H9 (cell line): Measurements from ENCODE around the gene UBR2. TPM values are rescaled to one million over a fixed set of nuclear protein-coding genes. Genes with fewer than 3 reads are reported as not detected.

Experiments
- DNase-seq: peaks from one replicate; pipeline ENCODE4 v3.0.0-alpha.2; 2017
- H2AFZ ChIP-seq: one replicate; pipeline ENCODE4 v1.6.1; 2013; ENCODE audit warnings: mild to moderate bottlenecking, low read length, control low read depth, moderate library complexity
- H2AK5ac ChIP-seq: 2 replicates; pipeline ENCODE4 v1.6.1; 2013; ENCODE audit warnings: low read length, control low read depth, mixed read lengths; ENCODE audit not compliant: insufficient read length
- H2BK120ac ChIP-seq: one replicate; pipeline ENCODE4 v1.6.1; 2013; ENCODE audit warnings: low read depth, mild to moderate bottlenecking, low read length, control low read depth, inconsistent platforms; ENCODE audit not compliant: poor library complexity, severe bottlenecking
- H2BK12ac ChIP-seq: 2 replicates; pipeline ENCODE4 v1.6.1; 2013; ENCODE audit warnings: low read length, control low read depth, mixed read lengths, low read depth; ENCODE audit not compliant: insufficient read length
- H2BK15ac ChIP-seq: 2 replicates; pipeline ENCODE4 v1.6.1; 2013; ENCODE audit warnings: low read depth, low read length, control low read depth
- H2BK20ac ChIP-seq: one replicate; pipeline ENCODE4 v1.6.1; 2013; ENCODE audit warnings: low read depth, mild to moderate bottlenecking, low read length, control low read depth, inconsistent platforms; ENCODE audit not compliant: poor library complexity, severe bottlenecking
- H2BK5ac ChIP-seq: 2 replicates; pipeline ENCODE4 v1.6.1; 2013; ENCODE audit warnings: low read length, control low read depth, mixed read lengths; ENCODE audit not compliant: insufficient read length
- H3K14ac ChIP-seq: 2 replicates; pipeline ENCODE4 v1.6.1; 2013; ENCODE audit warnings: low read length, control low read depth; ENCODE audit not compliant: insufficient read depth
- H3K18ac ChIP-seq: 2 replicates; pipeline ENCODE4 v1.6.1; 2013; ENCODE audit warnings: low read depth, mild to moderate bottlenecking, mixed read lengths, low read length, control low read depth; ENCODE audit not compliant: insufficient read length
- H3K23ac ChIP-seq: 2 replicates; pipeline ENCODE4 v1.6.1; 2013; ENCODE audit warnings: low read length, control low read depth, mixed read lengths, low read depth; ENCODE audit not compliant: insufficient read length
- H3K23me2 ChIP-seq: 2 replicates; pipeline ENCODE4 v1.6.1; 2013; ENCODE audit warnings: low read depth, mild to moderate bottlenecking, mixed read lengths, low read length, control low read depth; ENCODE audit not compliant: insufficient read length, poor library complexity, severe bottlenecking
- H3K27ac ChIP-seq: 2 replicates; pipeline ENCODE4 v1.5.1; 2013; ENCODE audit warnings: low read length, control low read depth, mixed read lengths, low read depth; ENCODE audit not compliant: insufficient read length
- H3K27me3 ChIP-seq: 2 replicates; pipeline ENCODE4 v1.6.1; 2013; ENCODE audit warnings: low read length, control low read depth, inconsistent platforms; ENCODE audit not compliant: insufficient read depth
- H3K4ac ChIP-seq: 2 replicates; pipeline ENCODE4 v1.6.1; 2013; ENCODE audit warnings: low read depth, mild to moderate bottlenecking, control low read depth, inconsistent platforms, low read length, moderate library complexity
- H3K4me1 ChIP-seq: 2 replicates; pipeline ENCODE4 v1.6.1; 2013; ENCODE audit warnings: low read length, control low read depth, inconsistent platforms; ENCODE audit not compliant: insufficient read depth
- H3K4me2 ChIP-seq: 2 replicates; pipeline ENCODE4 v1.6.1; 2013; ENCODE audit warnings: low read length, control low read depth, mixed read lengths; ENCODE audit not compliant: insufficient read length, insufficient read depth
- H3K56ac ChIP-seq: 2 replicates; pipeline ENCODE4 v1.6.1; 2013; ENCODE audit warnings: low read depth, mild to moderate bottlenecking, mixed read lengths, low read length, control low read depth; ENCODE audit not compliant: insufficient read length
- H3K79me1 ChIP-seq: 2 replicates; pipeline ENCODE4 v1.6.1; 2013; ENCODE audit warnings: low read depth, mild to moderate bottlenecking, moderate library complexity, low read length, control low read depth, inconsistent platforms; ENCODE audit not compliant: insufficient read depth, poor library complexity, severe bottlenecking
- H3K79me2 ChIP-seq: 2 replicates; pipeline ENCODE4 v1.6.1; 2013; ENCODE audit warnings: low read length, control low read depth, inconsistent platforms; ENCODE audit not compliant: insufficient read depth
- H3K9ac ChIP-seq: 2 replicates; pipeline ENCODE4 v1.6.1; 2013; ENCODE audit warnings: low read length, control low read depth, mixed read lengths; ENCODE audit not compliant: insufficient read length; ENCODE audit errors: extremely low read depth
- H3K9me3 ChIP-seq: one replicate; pipeline ENCODE4 v1.6.1; 2013; ENCODE audit warnings: low read depth, low read length, inconsistent platforms; ENCODE audit not compliant: control insufficient read depth
- H3T11ph ChIP-seq: one replicate; pipeline ENCODE4 v1.6.1; 2013; ENCODE audit warnings: mild to moderate bottlenecking, low read length, control low read depth, inconsistent platforms
- H4K20me1 ChIP-seq: one replicate; pipeline ENCODE4 v1.6.1; 2013; ENCODE audit not compliant: control insufficient read depth, insufficient read length, insufficient read depth
- H4K5ac ChIP-seq: 2 replicates; pipeline ENCODE4 v1.6.1; 2013; ENCODE audit warnings: low read depth, mild to moderate bottlenecking, mixed read lengths, low read length, control low read depth; ENCODE audit not compliant: insufficient read length
- H4K8ac ChIP-seq: replicated peaks from 2 replicates; pipeline ENCODE4 v1.6.1; 2013; ENCODE audit warnings: low read length, control low read depth, mixed read lengths, low read depth; ENCODE audit not compliant: insufficient read length
- H4K91ac ChIP-seq: 2 replicates; pipeline ENCODE4 v1.6.1; 2013; ENCODE audit warnings: low read depth, mild to moderate bottlenecking, moderate library complexity, mixed read lengths, low read length, control low read depth; ENCODE audit not compliant: insufficient read length
- H3K27ac Mint-ChIP-seq, 3 experiments: 2 replicates in 2 of 3; 3 replicates in 1 of 3; pipeline ENCODE4 v1.8.0; 2020 to 2021; ENCODE audit warnings: mixed read lengths in 3 of 3, mild to moderate bottlenecking in 1 of 3, moderate library complexity in 1 of 3
- H3K27me3 Mint-ChIP-seq: 2 replicates; pipeline ENCODE4 v1.8.0; 2021; ENCODE audit warnings: low read depth, mild to moderate bottlenecking, moderate library complexity, mixed read lengths
- H3K36me3 Mint-ChIP-seq, 3 experiments: 2 replicates in 2 of 3; 3 replicates in 1 of 3; pipeline ENCODE4 v1.8.0; 2020 to 2021; ENCODE audit warnings: low read depth in 3 of 3, mixed read lengths in 3 of 3; ENCODE audit not compliant: insufficient read depth in 1 of 3
- H3K4me1 Mint-ChIP-seq, 2 experiments: 2 replicates each; pipeline ENCODE4 v1.8.0; 2020; ENCODE audit warnings: mixed read lengths in 2 of 2
- H3K4me3 Mint-ChIP-seq, 2 experiments: 2 replicates in 1 of 2; 3 replicates in 1 of 2; pipeline ENCODE4 v1.8.0; 2020 to 2021; ENCODE audit warnings: mild to moderate bottlenecking in 2 of 2, mixed read lengths in 2 of 2, moderate library complexity in 1 of 2
- H3K9me3 Mint-ChIP-seq, 2 experiments: 2 replicates in 1 of 2; 3 replicates in 1 of 2; pipeline ENCODE4 v1.8.0; 2020; ENCODE audit warnings: mild to moderate bottlenecking in 2 of 2, mixed read lengths in 2 of 2, moderate library complexity in 1 of 2
- CTCF ChIP-seq: fragments of 200-600 bp; sonication (generic); conservative IDR thresholded peaks from 3 replicates; pipeline ENCODE4 v1.8.0; 2021; ENCODE audit warnings: antibody characterized with exemption, mild to moderate bottlenecking
- WGBS: extraction: QIAGEN DNeasy Blood & Tissue Kit; methylation state at CpG from one replicate; pipeline ENCODE4 v1.1.7; 2013; ENCODE audit warnings: missing lambda C conversion rate, low lambda C conversion rate, mixed read lengths; ENCODE audit not compliant: insufficient read length; ENCODE audit errors: extremely low coverage; 5-methylcytosine and 5-hydroxymethylcytosine counted together
- total RNA-seq: library from RNA; stranded (reverse); gene quantifications from 2 replicates; pipeline ENCODE4 v1.2.1, GENCODE V29; 2021

Gene UBR2
- total RNA-seq, 1 experiment from 2014 or later: 18.7 TPM

GRCh38 chr6:42618686-42619085 lies 54.9 kb downstream of the UBR2 start:
- Mint-ChIP-seq H3K27me3 (no peaks in the 10 kb centered on the region), H3K4me3 (peak overlapping the region in 1 of 2 experiments; percentile 15; a peak in 1 of 5 replicates), H3K27ac (peak overlapping the region in 2 of 3 experiments; percentile 11 to 25; a peak in 6 of 7 replicates), H3K36me3 (peaks cover 0 to 31% (median 11%) of the 10 kb centered on the region in 3 experiments; a peak in 5 of 7 replicates), H3K4me1 (peaks cover 13% of the 10 kb centered on the region in 2 experiments), H3K9me3 (no peaks in the 10 kb centered on the region)
- Histone ChIP-seq H4K8ac (no peak overlapping the region), H3K23ac (no peak overlapping the region), H3K18ac (no peak overlapping the region), H3K23me2 (no peaks in the 10 kb centered on the region), H2BK20ac (no peak overlapping the region), H2BK15ac (no peak overlapping the region), H3T11ph (no peak overlapping the region), H2BK12ac (no peak overlapping the region), H3K9me3 (no peaks in the 10 kb centered on the region), H3K9ac (no peak overlapping the region), H3K4ac (no peak overlapping the region), H3K27ac (no peak overlapping the region), H4K91ac (no peak overlapping the region), H2BK5ac (no peak overlapping the region), H3K14ac (no peak overlapping the region), H2AK5ac (no peak overlapping the region), H2AFZ (no peak overlapping the region), H3K56ac (no peak overlapping the region), H3K27me3 (no peaks in the 10 kb centered on the region), H4K20me1 (no peaks in the 10 kb centered on the region), H2BK120ac (no peak overlapping the region), H3K79me1 (no peaks in the 10 kb centered on the region), H4K5ac (no peak overlapping the region), H3K4me2 (no peak overlapping the region), H3K79me2 (no peaks in the 10 kb centered on the region), H3K4me1 (peaks cover 3% of the 10 kb centered on the region; the same call in 1 of the 2 replicates)
- TF ChIP-seq CTCF: no peak
- DNase-seq: peak; percentile 31
- WGBS: no CpG with 5 or more reads among the region's 5 CpGs
